HL-60 (cell line): ENCODE measurements around the gene SNTB2.
"Not testable (repeated sequence)": the region's sequence is repeated elsewhere in the genome, so short reads cannot be mapped to it uniquely, and the experiment has no call there.

ENCODE experiments used
- DNase-seq, 2 experiments: peaks; one replicate each; pipeline ENCODE4 v3.0.0-alpha.2; 2010 to 2020; ENCODE audit warnings: low read depth in 1 of 2, low spot score in 1 of 2
- H3K27ac ChIP-seq: fragments of 250-450 bp; sonication (Bioruptor Pico); replicated peaks from 2 replicates; pipeline ENCODE4 v1.5.1; 2020; ENCODE audit warnings: mild to moderate bottlenecking, moderate library complexity
- H3K27me3 ChIP-seq: fragments of 250-450 bp; sonication (Bioruptor Pico); 2 replicates; pipeline ENCODE4 v1.5.1; 2021; ENCODE audit warnings: mild to moderate bottlenecking, moderate library complexity; ENCODE audit not compliant: insufficient read depth, poor library complexity, severe bottlenecking
- H3K4me3 ChIP-seq: replicated peaks from 2 replicates; pipeline ENCODE4 v1.5.1; 2011; ENCODE audit warnings: mild to moderate bottlenecking, control low read depth, low read length; ENCODE audit not compliant: insufficient read depth
- GABPA ChIP-seq: IDR thresholded peaks from 2 replicates; pipeline ENCODE4 v1.6.1; 2012; ENCODE audit warnings: low read depth
- POLR2AphosphoS5 ChIP-seq: IDR thresholded peaks from 2 replicates; pipeline ENCODE4 v1.6.1; 2012; ENCODE audit warnings: low read depth
- REST ChIP-seq: IDR thresholded peaks from 2 replicates; pipeline ENCODE4 v1.6.1; 2012; ENCODE audit warnings: low read depth; ENCODE audit not compliant: insufficient replicate concordance
- SPI1 ChIP-seq: IDR thresholded peaks from 2 replicates; pipeline ENCODE4 v1.6.1; 2012; ENCODE audit warnings: low read depth, mild to moderate bottlenecking, borderline replicate concordance
- TF ChIP-seq, protein P1 (sequence below): IDR thresholded peaks from one replicate; pipeline ENCODE4 v1.5.1; 2011; ENCODE audit warnings: low read length, control low read depth, inconsistent platforms; ENCODE audit not compliant: insufficient read depth

Gene SNTB2

GRCh38 chr16:69141936-69142335 is 45.0 kb upstream of the SNTB2 start:
- DNase-seq, result no peak
- TF ChIP-seq, protein P1, sequence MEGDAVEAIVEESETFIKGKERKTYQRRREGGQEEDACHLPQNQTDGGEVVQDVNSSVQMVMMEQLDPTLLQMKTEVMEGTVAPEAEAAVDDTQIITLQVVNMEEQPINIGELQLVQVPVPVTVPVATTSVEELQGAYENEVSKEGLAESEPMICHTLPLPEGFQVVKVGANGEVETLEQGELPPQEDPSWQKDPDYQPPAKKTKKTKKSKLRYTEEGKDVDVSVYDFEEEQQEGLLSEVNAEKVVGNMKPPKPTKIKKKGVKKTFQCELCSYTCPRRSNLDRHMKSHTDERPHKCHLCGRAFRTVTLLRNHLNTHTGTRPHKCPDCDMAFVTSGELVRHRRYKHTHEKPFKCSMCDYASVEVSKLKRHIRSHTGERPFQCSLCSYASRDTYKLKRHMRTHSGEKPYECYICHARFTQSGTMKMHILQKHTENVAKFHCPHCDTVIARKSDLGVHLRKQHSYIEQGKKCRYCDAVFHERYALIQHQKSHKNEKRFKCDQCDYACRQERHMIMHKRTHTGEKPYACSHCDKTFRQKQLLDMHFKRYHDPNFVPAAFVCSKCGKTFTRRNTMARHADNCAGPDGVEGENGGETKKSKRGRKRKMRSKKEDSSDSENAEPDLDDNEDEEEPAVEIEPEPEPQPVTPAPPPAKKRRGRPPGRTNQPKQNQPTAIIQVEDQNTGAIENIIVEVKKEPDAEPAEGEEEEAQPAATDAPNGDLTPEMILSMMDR, result no peak
- TF ChIP-seq GABPA (no peak), SPI1 (no peak), POLR2AphosphoS5 (no peak), REST (no peak)
- no peak overlapping the region for H3K4me3 ChIP-seq
- no peaks in the 10 kb centered on the region for H3K27me3 ChIP-seq
- H3K27ac ChIP-seq, result no peak overlapping the region

DNA sequence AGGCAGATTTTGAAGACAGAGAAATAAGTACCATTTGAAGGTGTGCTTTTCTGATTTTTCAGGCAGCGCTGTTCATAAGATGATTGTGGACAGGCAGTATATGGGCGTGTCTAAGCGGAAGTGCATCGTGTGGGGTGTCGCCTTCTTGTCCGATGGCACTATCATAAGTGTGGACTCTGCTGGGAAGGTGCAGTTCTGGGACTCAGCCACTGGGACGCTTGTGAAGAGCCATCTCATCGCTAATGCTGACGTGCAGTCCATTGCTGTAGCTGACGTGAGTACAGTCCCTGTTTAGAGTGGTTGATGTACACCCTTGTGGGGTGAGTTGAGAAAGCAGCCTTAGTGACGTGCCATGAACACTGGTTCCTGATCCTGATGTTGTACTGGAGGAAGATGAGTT is 43.8 kb upstream of the SNTB2 start:
- H3K27ac ChIP-seq, result no peak overlapping the region
- no peak for TF ChIP-seq SPI1
- TF ChIP-seq, protein P1, result no peak
- no peak for TF ChIP-seq POLR2AphosphoS5
- TF ChIP-seq GABPA, result no peak
- no peak for TF ChIP-seq REST
- no peaks in the 10 kb centered on the region for H3K27me3 ChIP-seq
- no peak for DNase-seq
- no peak overlapping the region for H3K4me3 ChIP-seq

GRCh38 chr16:69145658-69146057 is 41.3 kb upstream of the SNTB2 start:
- no peaks in the 10 kb centered on the region for H3K27me3 ChIP-seq
- DNase-seq, result no peak
- H3K27ac ChIP-seq, result no peak overlapping the region
- no peak overlapping the region for H3K4me3 ChIP-seq
- TF ChIP-seq REST, result no peak
- TF ChIP-seq SPI1, result no peak
- TF ChIP-seq, protein P1, result no peak
- no peak for TF ChIP-seq GABPA

- DNase-seq, H3K4me3 ChIP-seq, H3K27me3 ChIP-seq, H3K27ac ChIP-seq: not testable (repeated sequence)
These were observed 37.3 kb upstream of the SNTB2 start for GRCh38 chr16:69149621-69150020.
